K562 (cell line): ENCODE measurements around the gene APOL3. TPM values are rescaled to one million over a fixed set of nuclear protein-coding genes. Genes with fewer than 3 reads are reported as not detected.

Source experiments
- ASH1L ChIP-seq: fragments of 450-650 bp; IDR thresholded peaks from 2 replicates; pipeline ENCODE4 v1.6.1; 2018; ENCODE audit warnings: borderline replicate concordance, mild to moderate bottlenecking, low read depth; ENCODE audit not compliant: partially characterized antibody
- CEBPZ ChIP-seq: fragments of 150-350 bp; IDR thresholded peaks from 2 replicates; pipeline ENCODE4 v1.6.1; 2014; ENCODE audit warnings: low read depth, mild to moderate bottlenecking, low read length, borderline replicate concordance
- E2F5 ChIP-seq: sonication (generic); formaldehyde crosslinking; IDR thresholded peaks from 2 replicates; pipeline ENCODE4 v1.8.0; 2022; ENCODE audit warnings: mild to moderate bottlenecking, missing genetic modification reagents
- ELF4 ChIP-seq: fragments of 450-650 bp; formaldehyde crosslinking; IDR thresholded peaks from 2 replicates; pipeline ENCODE4 v1.4.0; 2022; ENCODE audit warnings: missing genetic modification characterization
- ZFP1 ChIP-seq: fragments of 450-650 bp; formaldehyde crosslinking; IDR thresholded peaks from 2 replicates; pipeline ENCODE4 v1.4.0; 2020; ENCODE audit warnings: mild to moderate bottlenecking, mixed read lengths
- ZNF124 ChIP-seq: sonication (generic); formaldehyde crosslinking; IDR thresholded peaks from 2 replicates; pipeline ENCODE4 v1.8.1; 2022; ENCODE audit warnings: missing genetic modification reagents
- ZNF212 ChIP-seq: fragments of 450-650 bp; formaldehyde crosslinking; IDR thresholded peaks from 2 replicates; pipeline ENCODE4 v1.4.0; 2020; ENCODE audit warnings: mild to moderate bottlenecking
- ZNF277 ChIP-seq: fragments of 250-450 bp; sonication (Bioruptor Pico); IDR thresholded peaks from 2 replicates; pipeline ENCODE4 v1.8.0; 2022; ENCODE audit warnings: inconsistent platforms, mild to moderate bottlenecking, moderate library complexity, borderline replicate concordance
- ZNF444 ChIP-seq: fragments of 250-450 bp; sonication (Bioruptor Pico); IDR thresholded peaks from 2 replicates; pipeline ENCODE4 v1.4.0; 2020; ENCODE audit warnings: mild to moderate bottlenecking, moderate library complexity
- ZNF707 ChIP-seq: fragments of 250-450 bp; sonication (Bioruptor Pico); conservative IDR thresholded peaks from 2 replicates; pipeline ENCODE4 v1.8.0; 2022; ENCODE audit warnings: inconsistent platforms, mild to moderate bottlenecking, moderate library complexity
- polyA plus RNA-seq, 8 experiments: library from polyadenylated mRNA; depleted of rRNA in 4 of 8; stranded (reverse) in 5 of 8; unstranded in 3 of 8; fragments of >200 nt; fragmentation: Nextera tagmentation in 2 of 8; fragmentation: Illumina TruSeq in 1 of 8; extraction: Ambion mirVana in 2 of 8; extraction: Trizol in 1 of 8; gene quantifications; 2 replicates each; pipeline versions ENCODE4 v1.2.1 to v1.2.3, GENCODE V29; 2011 to 2014; ENCODE audit warnings: inconsistent platforms in 1 of 8, missing spikeins in 1 of 8
- total RNA-seq, 7 experiments: library from RNA; depleted of rRNA in 6 of 7; stranded (reverse); fragments of >200 nt in 6 of 7; fragmentation: Illumina TruSeq in 2 of 7; extraction: Trizol in 2 of 7; gene quantifications; 2 replicates each; pipeline versions ENCODE4 v1.2.1 to v1.2.3, GENCODE V29; 2011 to 2021; ENCODE audit warnings: low replicate concordance in 1 of 7
- TF ChIP-seq, protein P1 (sequence below): fragments of 450-650 bp; formaldehyde crosslinking; IDR thresholded peaks from 2 replicates; pipeline ENCODE4 v1.4.0; 2020; ENCODE audit warnings: mild to moderate bottlenecking, moderate library complexity

Gene APOL3
- total and polyA plus RNA-seq, 9 of the 15 experiments (the other 6 are each of a cell fraction or from before 2014, with no cell fraction given): 0.25 to 1.1 (median 0.56) TPM; not detected in 1

- TF ChIP-seq ZNF277 (CRISPR knock-in tag) (no peak), ZNF707 (CRISPR knock-in tag) (no peak), ELF4 (CRISPR knock-in tag) (no peak), ZNF124 (no peak), E2F5 (CRISPR knock-in tag) (no peak), ASH1L (no peak), CEBPZ (no peak), ZFP1 (CRISPR knock-in tag) (no peak), ZNF212 (no peak), ZNF444 (CRISPR knock-in tag) (no peak)
- TF ChIP-seq, protein P1, sequence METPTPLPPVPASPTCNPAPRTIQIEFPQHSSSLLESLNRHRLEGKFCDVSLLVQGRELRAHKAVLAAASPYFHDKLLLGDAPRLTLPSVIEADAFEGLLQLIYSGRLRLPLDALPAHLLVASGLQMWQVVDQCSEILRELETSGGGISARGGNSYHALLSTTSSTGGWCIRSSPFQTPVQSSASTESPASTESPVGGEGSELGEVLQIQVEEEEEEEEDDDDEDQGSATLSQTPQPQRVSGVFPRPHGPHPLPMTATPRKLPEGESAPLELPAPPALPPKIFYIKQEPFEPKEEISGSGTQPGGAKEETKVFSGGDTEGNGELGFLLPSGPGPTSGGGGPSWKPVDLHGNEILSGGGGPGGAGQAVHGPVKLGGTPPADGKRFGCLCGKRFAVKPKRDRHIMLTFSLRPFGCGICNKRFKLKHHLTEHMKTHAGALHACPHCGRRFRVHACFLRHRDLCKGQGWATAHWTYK (CRISPR knock-in tag): 0 out of 2 replicates have a peak, but pooled peaks have one; percentile 34
Observed at GRCh38 chr22:36123673-36124630, 36.6 kb downstream of the APOL3 start (continued).
